Epithelial cell of proximal tubule (primary cell): ENCODE measurements around the gene TBC1D10A. TPM values are rescaled to one million over a fixed set of nuclear protein-coding genes. Genes with fewer than 3 reads are reported as not detected.

ENCODE experiments used
- DNase-seq: peaks from one replicate; pipeline ENCODE4 v3.0.0-alpha.2; 2011; ENCODE audit warnings: low read depth
- H3K4me3 ChIP-seq: 2 replicates; pipeline ENCODE4 v1.5.1; 2011; ENCODE audit warnings: low read depth, mild to moderate bottlenecking, low read length
- CTCF ChIP-seq: conservative IDR thresholded peaks from 2 replicates; pipeline ENCODE4 v1.5.1; 2012; ENCODE audit warnings: low read depth, mild to moderate bottlenecking, low read length
- total RNA-seq: library from RNA; depleted of rRNA; stranded (reverse); fragments of >200 nt; gene quantifications from 2 replicates; pipeline ENCODE4 v1.2.3, GENCODE V29; 2015

TBC1D10A gene
- total RNA-seq, 1 donor from 2014 or later: 22.9 TPM

GRCh38 chr22:30284172-30284571, 42.6 kb downstream of the TBC1D10A start:
- TF ChIP-seq CTCF: no peak
- DNase-seq: no peak
- H3K4me3 ChIP-seq: no peak overlapping the region

- H3K4me3 ChIP-seq: no peak overlapping the region
- DNase-seq: no peak
- no peak for TF ChIP-seq CTCF
These were observed 43.4 kb downstream of the TBC1D10A start for GRCh38 chr22:30283342-30283741.

GRCh38 chr22:30282616-30283046, 44.1 kb downstream of the TBC1D10A start:
- no peak overlapping the region for H3K4me3 ChIP-seq
- no peak for TF ChIP-seq CTCF
- DNase-seq: no peak

- no peak overlapping the region for H3K4me3 ChIP-seq
- DNase-seq: no peak
- TF ChIP-seq CTCF: no peak
These were observed 46.2 kb downstream of the TBC1D10A start for GRCh38 chr22:30280505-30280904.

GRCh38 chr22:30279932-30280331, 46.8 kb downstream of the TBC1D10A start:
- no peak overlapping the region for H3K4me3 ChIP-seq
- no peak for DNase-seq
- no peak for TF ChIP-seq CTCF

GRCh38 chr22:30279046-30279788, 47.5 kb downstream of the TBC1D10A start:
- H3K4me3 ChIP-seq: no peak overlapping the region
- no peak for DNase-seq
- TF ChIP-seq CTCF: no peak
